ENCODE results near the gene AMN1. TPM values are rescaled to one million over a fixed set of nuclear protein-coding genes. Genes with fewer than 3 reads are reported as not detected.

Gene AMN1
- total and polyA plus RNA-seq, 2 of the 13 experiments (the other 11 are each of a cell fraction or from before 2014, with no cell fraction given) = 7.5 to 26.5 TPM

DNA sequence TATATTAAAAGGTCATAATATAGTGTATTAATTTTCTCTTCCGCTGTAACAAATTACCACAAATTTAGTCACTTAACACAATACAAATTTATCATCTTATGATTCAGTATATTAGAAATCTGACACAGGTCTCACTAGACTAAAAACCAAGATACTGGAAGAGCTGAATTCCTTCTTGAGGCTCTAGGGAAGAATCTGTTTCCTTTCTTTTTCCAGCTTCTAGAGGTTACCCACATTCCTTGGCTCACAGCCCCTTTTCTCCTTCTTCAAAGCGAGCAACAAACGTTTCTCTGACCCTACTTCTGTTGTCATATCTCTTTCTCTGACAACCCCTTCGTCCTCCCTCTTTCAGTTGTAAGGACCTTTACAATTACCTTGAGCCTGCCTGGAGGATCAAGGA, 43.4 kb upstream of the AMN1 start (continued):
- TF ChIP-seq ZSCAN29 (CRISPR knock-in tag; conservative IDR thresholded peaks at IDR 0.05) (no peak), ZNF670 (CRISPR knock-in tag; IDR thresholded peaks at IDR 0.05; ENCODE audit: borderline replicate concordance) (no peak), SNAPC2 (CRISPR knock-in tag; IDR thresholded peaks at IDR 0.05) (no peak), HOXA5 (CRISPR knock-in tag; IDR thresholded peaks at IDR 0.05) (no peak), ZNF782 (CRISPR knock-in tag; IDR thresholded peaks at IDR 0.05; ENCODE audit: borderline replicate concordance) (no peak), RARA (CRISPR knock-in tag; IDR thresholded peaks at IDR 0.05) (no peak), HMG20A (CRISPR knock-in tag; IDR thresholded peaks at IDR 0.05; ENCODE audit: borderline replicate concordance) (no peak)
- TF ChIP-seq, protein P1, sequence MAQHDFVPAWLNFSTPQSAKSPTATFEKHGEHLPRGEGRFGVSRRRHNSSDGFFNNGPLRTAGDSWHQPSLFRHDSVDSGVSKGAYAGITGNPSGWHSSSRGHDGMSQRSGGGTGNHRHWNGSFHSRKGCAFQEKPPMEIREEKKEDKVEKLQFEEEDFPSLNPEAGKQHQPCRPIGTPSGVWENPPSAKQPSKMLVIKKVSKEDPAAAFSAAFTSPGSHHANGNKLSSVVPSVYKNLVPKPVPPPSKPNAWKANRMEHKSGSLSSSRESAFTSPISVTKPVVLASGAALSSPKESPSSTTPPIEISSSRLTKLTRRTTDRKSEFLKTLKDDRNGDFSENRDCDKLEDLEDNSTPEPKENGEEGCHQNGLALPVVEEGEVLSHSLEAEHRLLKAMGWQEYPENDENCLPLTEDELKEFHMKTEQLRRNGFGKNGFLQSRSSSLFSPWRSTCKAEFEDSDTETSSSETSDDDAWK (CRISPR knock-in tag; IDR thresholded peaks at IDR 0.05) = no peak
- TF ChIP-seq, protein P2, sequence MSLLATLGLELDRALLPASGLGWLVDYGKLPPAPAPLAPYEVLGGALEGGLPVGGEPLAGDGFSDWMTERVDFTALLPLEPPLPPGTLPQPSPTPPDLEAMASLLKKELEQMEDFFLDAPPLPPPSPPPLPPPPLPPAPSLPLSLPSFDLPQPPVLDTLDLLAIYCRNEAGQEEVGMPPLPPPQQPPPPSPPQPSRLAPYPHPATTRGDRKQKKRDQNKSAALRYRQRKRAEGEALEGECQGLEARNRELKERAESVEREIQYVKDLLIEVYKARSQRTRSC (CRISPR knock-in tag; IDR thresholded peaks at IDR 0.05; ENCODE audit: low read depth) = no peak

DNA sequence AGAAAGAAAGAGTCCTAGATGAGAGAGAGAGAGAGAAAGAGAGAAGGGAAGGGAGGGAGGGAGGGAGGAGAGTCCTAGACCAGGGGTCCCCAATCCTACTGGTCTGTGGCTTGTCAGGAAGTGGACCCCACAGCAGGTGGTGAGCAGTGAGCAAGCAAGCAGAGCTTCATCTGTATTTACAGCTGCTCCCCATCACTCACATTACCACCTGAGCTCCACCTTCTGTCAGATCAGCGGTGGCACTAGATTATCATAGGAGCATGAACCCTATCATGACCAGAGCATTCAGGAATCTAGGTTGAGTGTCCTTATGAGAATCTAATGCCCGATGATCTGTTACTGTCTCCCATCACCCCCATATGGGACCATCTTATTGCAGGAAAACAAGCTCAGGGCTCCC, 39.2 kb upstream of the AMN1 start:
- ATAC-seq = no peak
- no TSS peak for BruUV-seq (replicated peaks)
- Histone ChIP-seq H3K36me3 (replicated peaks in 1 of 2; ENCODE audit: control insufficient read depth in 1 of 2, insufficient read depth in 2 of 2, low read length in 2 of 2) (no peaks in the 10 kb centered on the region), H3K27ac (ENCODE audit: extremely low read length, insufficient read depth, low read length) (no peak overlapping the region), H4K20me1 (ENCODE audit: insufficient read depth, low read length) (no peaks in the 10 kb centered on the region), H3K27me3 (ENCODE audit: control insufficient read depth in 1 of 2, insufficient read depth in 2 of 2, low read length in 2 of 2) (no peaks in the 10 kb centered on the region), H3K4me1 (ENCODE audit: insufficient read depth, low read length) (peaks cover 19% of the 10 kb centered on the region), H3K79me2 (ENCODE audit: insufficient read depth, low read length) (no peaks in the 10 kb centered on the region), H3K9ac (ENCODE audit: insufficient read depth, low read depth, low read length) (no peak overlapping the region), H3K9me3 (ENCODE audit: low read length) (no peaks in the 10 kb centered on the region), H2AFZ (ENCODE audit: low read length) (no peak overlapping the region), H3K4me2 (ENCODE audit: low read depth, low read length) (no peak overlapping the region), H3K4me3 (replicated peaks in 1 of 3; ENCODE audit: insufficient read depth in 1 of 3, low read depth in 2 of 3, low read length in 3 of 3) (no peak overlapping the region)
- 19% methylated on average over 2 of the region's 2 CpGs for WGBS (ENCODE audit: low lambda C conversion rate)
- ChIA-PET CTCF (ENCODE audit: low intra/inter-chr PET ratio, low total read pairs) (no interaction called here), POLR2A (no interaction called here)
- intact Hi-C loops (cut with micrococcal nuclease; ENCODE audit: unreplicated experiment) = no loop called here
- no peak for DNase-seq (ENCODE audit: low spot score)
- FAIRE-seq = no peak
- no peak for TF ChIP-seq LCORL (IDR thresholded peaks at IDR 0.05)
- TF ChIP-seq LCORL (CRISPR knock-in tag; IDR thresholded peaks at IDR 0.05) = no peak
- peak; percentile 49; the same call in 1 of the 2 replicates for TF ChIP-seq ZNF652 (CRISPR knock-in tag; IDR thresholded peaks at IDR 0.05; ENCODE audit: borderline replicate concordance, low read depth)
- no peak for TF ChIP-seq ZNF589 (CRISPR knock-in tag; conservative IDR thresholded peaks at IDR 0.05)
- no peak for TF ChIP-seq TCF12 (IDR thresholded peaks at IDR 0.05)
- TF ChIP-seq TCF12 (CRISPR knock-in tag; IDR thresholded peaks at IDR 0.05) = no peak
- peak; percentile 28; the same call in 1 of the 2 replicates for TF ChIP-seq STAG1 (CRISPR knock-in tag; IDR thresholded peaks at IDR 0.05)
- TF ChIP-seq ATRX (CRISPR knock-in tag; IDR thresholded peaks at IDR 0.05; ENCODE audit: borderline replicate concordance) = no peak
- TF ChIP-seq, protein P3, sequence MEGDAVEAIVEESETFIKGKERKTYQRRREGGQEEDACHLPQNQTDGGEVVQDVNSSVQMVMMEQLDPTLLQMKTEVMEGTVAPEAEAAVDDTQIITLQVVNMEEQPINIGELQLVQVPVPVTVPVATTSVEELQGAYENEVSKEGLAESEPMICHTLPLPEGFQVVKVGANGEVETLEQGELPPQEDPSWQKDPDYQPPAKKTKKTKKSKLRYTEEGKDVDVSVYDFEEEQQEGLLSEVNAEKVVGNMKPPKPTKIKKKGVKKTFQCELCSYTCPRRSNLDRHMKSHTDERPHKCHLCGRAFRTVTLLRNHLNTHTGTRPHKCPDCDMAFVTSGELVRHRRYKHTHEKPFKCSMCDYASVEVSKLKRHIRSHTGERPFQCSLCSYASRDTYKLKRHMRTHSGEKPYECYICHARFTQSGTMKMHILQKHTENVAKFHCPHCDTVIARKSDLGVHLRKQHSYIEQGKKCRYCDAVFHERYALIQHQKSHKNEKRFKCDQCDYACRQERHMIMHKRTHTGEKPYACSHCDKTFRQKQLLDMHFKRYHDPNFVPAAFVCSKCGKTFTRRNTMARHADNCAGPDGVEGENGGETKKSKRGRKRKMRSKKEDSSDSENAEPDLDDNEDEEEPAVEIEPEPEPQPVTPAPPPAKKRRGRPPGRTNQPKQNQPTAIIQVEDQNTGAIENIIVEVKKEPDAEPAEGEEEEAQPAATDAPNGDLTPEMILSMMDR (CRISPR knock-in tag; IDR thresholded peaks at IDR 0.05) = peak; percentile 27; the same call in 1 of the 2 replicates
- in situ Hi-C loops (cut with HindIII; ENCODE audit: extremely low pct_ligation_motif_present, low pct_unique_long_range_greater_than_20kb) = no loop called here

All from HepG2 (cell line).